ENCODE measurements around the gene SIPA1L2. TPM values are rescaled to one million over a fixed set of nuclear protein-coding genes. Genes with fewer than 3 reads are reported as not detected.

The SIPA1L2 gene
- total RNA-seq, 1 experiment from 2014 or later: 13.2 TPM

- Histone ChIP-seq H3K9me3 (no peaks in the 10 kb centered on the region), H3K4me3 (ENCODE audit: low read depth, low read length) (no peak overlapping the region), H3K27me3 (replicated peaks; ENCODE audit: control insufficient read depth, insufficient read depth, low read length) (no peaks in the 10 kb centered on the region), H3K36me3 (ENCODE audit: control insufficient read depth, insufficient read depth, low read length) (no peaks in the 10 kb centered on the region), H3K4me1 (no peaks in the 10 kb centered on the region)
- H3K4me3 Mint-ChIP-seq (ENCODE audit: unreplicated experiment): no peak overlapping the region
- H3K36me3 Mint-ChIP-seq (ENCODE audit: insufficient read depth, unreplicated experiment): no peaks in the 10 kb centered on the region
- H3K27me3 Mint-ChIP-seq (ENCODE audit: insufficient read depth, unreplicated experiment): no peaks in the 10 kb centered on the region
- H3K27ac Mint-ChIP-seq (ENCODE audit: unreplicated experiment): no peak overlapping the region
- H3K9me3 Mint-ChIP-seq (ENCODE audit: unreplicated experiment): no peaks in the 10 kb centered on the region
- no peak for DNase-seq
- no TSS peak for BruUV-seq (replicated peaks)
- no peak for TF ChIP-seq CTCF (IDR thresholded peaks at IDR 0.05; ENCODE audit: insufficient read depth in 1 of 2, low read depth in 1 of 2, low read length in 1 of 2, severe bottlenecking in 1 of 2, unreplicated experiment in 1 of 2)
- no peaks in the 10 kb centered on the region for H3K4me1 Mint-ChIP-seq (ENCODE audit: low read depth, unreplicated experiment)
- intact Hi-C loops (cut with micrococcal nuclease; ENCODE audit: unreplicated experiment): no loop called here
- POLR2A ChIA-PET: no interaction called here
- CTCF ChIA-PET: no interaction called here
These were observed 48.0 kb downstream of the SIPA1L2 start for GRCh38 chr1:232581932-232582331.

Other genes with a start within 250 kb of the SIPA1L2 start
- gene MAP10, start 175.3 kb upstream of the SIPA1L2 start, total RNA-seq (2022): not detected in 2 replicates

Data from Caco-2 (cell line).